ENCODE measurements around the gene SCP2. TPM values are rescaled to one million over a fixed set of nuclear protein-coding genes. Genes with fewer than 3 reads are reported as not detected.
"Not testable (repeated sequence)": the region's sequence is repeated elsewhere in the genome, so short reads cannot be mapped to it uniquely, and the experiment has no call there.

Gene SCP2
- total RNA-seq, 1 experiment from 2014 or later: 53.8 TPM

DNA sequence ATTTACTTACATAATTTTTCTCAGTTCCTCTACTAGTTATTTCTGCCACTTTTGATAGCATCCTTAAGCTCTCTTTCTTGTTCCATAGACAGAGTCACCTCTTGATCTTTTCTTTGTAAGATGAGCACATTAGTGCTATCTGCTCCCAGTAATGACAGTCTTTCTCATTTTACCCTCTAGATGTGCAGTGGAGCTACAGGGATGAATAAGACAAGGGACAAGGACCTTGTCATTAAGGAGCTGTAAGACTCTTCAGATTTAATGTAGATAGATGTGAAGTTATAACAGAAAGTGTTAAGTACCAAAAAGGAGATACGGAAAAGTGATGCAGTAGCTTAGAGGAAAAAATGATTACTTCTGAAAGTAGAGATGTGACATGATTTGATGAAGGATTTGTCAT, 20.4 kb downstream of the SCP2 start:
- ChIA-PET POLR2A (interaction anchor here (0.7 to 0.9 kb wide), 3 partner anchors 10 to 284 kb away, joined by 3 read pairs; no protein-coding TSS in a partner anchor), CTCF (interaction anchor here (0.6 to 1.1 kb wide), 3 partner anchors 21 to 192 kb away, joined by 3 to 6 read pairs (median 3); partner anchors contain the start of genes ECHDC2 and SCP2)
- no TSS peak for BruUV-seq (replicated peaks)
- intact Hi-C loops (cut with micrococcal nuclease): no loop called here
- Mint-ChIP-seq H3K27ac (ENCODE audit: low read depth, unreplicated experiment) (no peak overlapping the region), H3K4me1 (ENCODE audit: insufficient read depth, unreplicated experiment) (no peaks in the 10 kb centered on the region), H3K4me3 (ENCODE audit: unreplicated experiment) (no peak overlapping the region), H3K9me3 (ENCODE audit: unreplicated experiment) (no peaks in the 10 kb centered on the region), H3K36me3 (ENCODE audit: insufficient read depth, unreplicated experiment) (peaks cover 5% of the 10 kb centered on the region), H3K27me3 (ENCODE audit: insufficient read depth, unreplicated experiment) (no peaks in the 10 kb centered on the region)
- TF ChIP-seq, protein P1, sequence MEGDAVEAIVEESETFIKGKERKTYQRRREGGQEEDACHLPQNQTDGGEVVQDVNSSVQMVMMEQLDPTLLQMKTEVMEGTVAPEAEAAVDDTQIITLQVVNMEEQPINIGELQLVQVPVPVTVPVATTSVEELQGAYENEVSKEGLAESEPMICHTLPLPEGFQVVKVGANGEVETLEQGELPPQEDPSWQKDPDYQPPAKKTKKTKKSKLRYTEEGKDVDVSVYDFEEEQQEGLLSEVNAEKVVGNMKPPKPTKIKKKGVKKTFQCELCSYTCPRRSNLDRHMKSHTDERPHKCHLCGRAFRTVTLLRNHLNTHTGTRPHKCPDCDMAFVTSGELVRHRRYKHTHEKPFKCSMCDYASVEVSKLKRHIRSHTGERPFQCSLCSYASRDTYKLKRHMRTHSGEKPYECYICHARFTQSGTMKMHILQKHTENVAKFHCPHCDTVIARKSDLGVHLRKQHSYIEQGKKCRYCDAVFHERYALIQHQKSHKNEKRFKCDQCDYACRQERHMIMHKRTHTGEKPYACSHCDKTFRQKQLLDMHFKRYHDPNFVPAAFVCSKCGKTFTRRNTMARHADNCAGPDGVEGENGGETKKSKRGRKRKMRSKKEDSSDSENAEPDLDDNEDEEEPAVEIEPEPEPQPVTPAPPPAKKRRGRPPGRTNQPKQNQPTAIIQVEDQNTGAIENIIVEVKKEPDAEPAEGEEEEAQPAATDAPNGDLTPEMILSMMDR (IDR thresholded peaks at IDR 0.05; ENCODE audit: unreplicated experiment): no peak
- DNase-seq (ENCODE audit: unreplicated experiment): no peak

DNA sequence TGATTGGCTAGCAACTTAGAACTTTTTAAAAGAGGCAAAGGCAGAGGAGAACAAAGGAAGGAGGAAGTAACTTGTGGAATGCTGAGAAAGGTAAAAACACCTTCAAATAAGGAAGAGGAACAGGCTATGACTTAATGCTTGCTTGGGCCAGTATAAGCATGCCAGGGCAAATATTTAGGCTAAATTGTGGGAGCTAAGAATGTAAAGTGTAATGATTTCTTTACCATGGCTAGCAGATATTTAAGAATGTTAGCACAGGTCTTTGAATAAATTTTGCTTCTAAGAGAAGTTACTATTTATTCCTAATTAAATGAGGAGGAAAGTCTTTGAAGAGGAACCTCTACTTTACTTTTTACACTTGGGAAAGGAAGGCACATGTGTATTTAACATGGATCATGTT, 22.5 kb downstream of the SCP2 start:
- H3K27ac Mint-ChIP-seq (ENCODE audit: low read depth, unreplicated experiment); H3K4me1 Mint-ChIP-seq (ENCODE audit: insufficient read depth, unreplicated experiment); H3K9me3 Mint-ChIP-seq (ENCODE audit: unreplicated experiment); CTCF ChIA-PET; BruUV-seq (replicated peaks); H3K36me3 Mint-ChIP-seq (ENCODE audit: insufficient read depth, unreplicated experiment); H3K27me3 Mint-ChIP-seq (ENCODE audit: insufficient read depth, unreplicated experiment); DNase-seq (ENCODE audit: unreplicated experiment); intact Hi-C loops (cut with micrococcal nuclease); H3K4me3 Mint-ChIP-seq (ENCODE audit: unreplicated experiment): not testable (repeated sequence)
- POLR2A ChIA-PET: interaction anchor here (1.4 kb wide), 1 partner anchor 22 kb away, joined by 4 read pairs; no protein-coding TSS in a partner anchor

DNA sequence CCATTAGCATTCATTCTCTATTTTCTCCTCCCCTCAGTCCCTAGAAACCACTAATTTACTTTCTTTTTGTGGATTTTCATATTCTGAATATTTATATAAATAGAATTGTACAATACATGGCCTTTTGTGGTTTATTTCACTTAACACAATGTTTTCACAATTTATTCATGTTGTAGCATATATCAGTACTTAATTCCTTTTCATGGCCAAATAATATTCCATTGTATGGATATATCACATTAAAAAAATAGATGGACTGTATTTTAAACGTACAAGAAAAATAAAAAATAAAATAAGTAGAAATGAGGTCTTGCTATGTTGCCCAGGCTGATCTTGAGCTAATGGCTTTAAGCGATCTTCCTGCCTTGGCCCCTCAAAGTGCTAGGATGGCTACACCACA, 25.0 kb downstream of the SCP2 start:
- intact Hi-C loops (cut with micrococcal nuclease): no loop called here
- ChIA-PET CTCF (interaction anchor here (0.5 to 0.7 kb wide), 2 partner anchors 31 to 273 kb away, joined by 3 to 7 read pairs; partner anchors contain the start of gene ECHDC2), POLR2A (no interaction called here)
- H3K27ac Mint-ChIP-seq (ENCODE audit: low read depth, unreplicated experiment): no peak overlapping the region
- no peak overlapping the region for H3K4me3 Mint-ChIP-seq (ENCODE audit: unreplicated experiment)
- H3K27me3 Mint-ChIP-seq (ENCODE audit: insufficient read depth, unreplicated experiment): no peaks in the 10 kb centered on the region
- no peak for DNase-seq (ENCODE audit: unreplicated experiment)
- BruUV-seq (replicated peaks): no TSS peak
- TF ChIP-seq, protein P1 (IDR thresholded peaks at IDR 0.05; ENCODE audit: unreplicated experiment): no peak
- H3K9me3 Mint-ChIP-seq (ENCODE audit: unreplicated experiment): no peaks in the 10 kb centered on the region
- H3K4me1 Mint-ChIP-seq (ENCODE audit: insufficient read depth, unreplicated experiment): no peaks in the 10 kb centered on the region
- no peaks in the 10 kb centered on the region for H3K36me3 Mint-ChIP-seq (ENCODE audit: insufficient read depth, unreplicated experiment)

DNA sequence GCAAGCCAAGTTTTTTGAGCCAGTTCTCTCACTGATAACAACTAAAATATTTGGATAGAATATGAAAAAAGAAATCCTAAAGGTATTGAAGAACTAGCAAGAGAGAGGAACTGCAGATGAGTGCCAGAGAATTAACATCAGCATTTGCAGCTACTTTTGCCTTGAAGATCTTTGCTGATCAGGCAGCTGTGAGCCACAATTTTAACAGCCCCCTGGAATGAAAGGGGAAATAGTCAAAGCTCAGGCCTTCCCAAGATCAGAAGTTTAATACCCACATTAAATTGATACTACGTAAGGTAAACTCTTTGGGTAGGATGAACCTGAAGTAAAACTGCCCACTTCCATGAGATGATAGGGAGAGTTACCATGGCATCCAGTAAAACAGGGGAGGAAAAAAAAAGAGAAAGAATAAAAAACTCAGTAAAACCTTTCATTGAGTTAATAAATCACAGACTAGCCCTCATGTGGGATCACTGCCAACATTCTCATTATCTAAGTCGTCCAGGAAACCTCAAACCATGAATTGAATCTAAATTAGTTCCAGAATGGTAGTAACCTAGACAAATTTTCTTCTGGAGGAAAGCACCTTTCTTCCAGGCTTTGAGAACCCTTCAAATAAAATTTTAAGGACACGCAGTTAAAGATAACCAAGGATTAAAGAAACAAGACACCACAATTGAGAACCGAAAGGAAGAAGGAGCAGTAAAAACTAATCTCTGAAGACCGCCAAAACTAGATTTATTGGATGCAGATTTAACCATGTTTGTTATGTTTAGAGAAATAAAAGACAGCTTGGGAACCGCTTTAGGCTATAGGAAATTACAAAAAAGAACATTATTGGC, 28.3 kb downstream of the SCP2 start:
- Mint-ChIP-seq H3K27ac (ENCODE audit: low read depth, unreplicated experiment) (no peak overlapping the region), H3K27me3 (ENCODE audit: insufficient read depth, unreplicated experiment) (no peaks in the 10 kb centered on the region), H3K4me1 (ENCODE audit: insufficient read depth, unreplicated experiment) (no peaks in the 10 kb centered on the region), H3K4me3 (ENCODE audit: unreplicated experiment) (no peak overlapping the region), H3K36me3 (ENCODE audit: insufficient read depth, unreplicated experiment) (no peaks in the 10 kb centered on the region), H3K9me3 (ENCODE audit: unreplicated experiment) (no peaks in the 10 kb centered on the region)
- TF ChIP-seq, protein P1 (IDR thresholded peaks at IDR 0.05; ENCODE audit: unreplicated experiment): no peak
- BruUV-seq (replicated peaks): no TSS peak
- no peak for DNase-seq (ENCODE audit: unreplicated experiment)
- POLR2A ChIA-PET: interaction anchor here (0.6 kb wide), 1 partner anchor 28 kb away, joined by 4 read pairs; no protein-coding TSS in a partner anchor
- CTCF ChIA-PET: interaction anchor here (1.1 kb wide), 1 partner anchor 178 kb away, joined by 3 read pairs; no protein-coding TSS in a partner anchor
- intact Hi-C loops (cut with micrococcal nuclease): no loop called here

Measured in MCF 10A (cell line).